ENCODE data around the gene CCNJL. TPM values are rescaled to one million over a fixed set of nuclear protein-coding genes. Genes with fewer than 3 reads are reported as not detected.
A peak's percentile ranks its signal among the peaks of the same experiment; 100 is the strongest.

The CCNJL gene
- total RNA-seq, 3 donors from 2014 or later = 8.7 to 32.7 (median 25.0) TPM

GRCh38 chr5:160272889-160273288 lies 39.5 kb downstream of the CCNJL start:
- DNase-seq (no peak), ATAC-seq (peak; percentile 52)
- intact Hi-C loops (cut with DNase I, micrococcal nuclease) = no loop called here
- Histone ChIP-seq H3K4me1 (ENCODE audit: low read depth) (peaks cover 38% of the 10 kb centered on the region), H3K4me3 (no peak overlapping the region), H3K9me3 (no peaks in the 10 kb centered on the region), H3K36me3 (ENCODE audit: low read depth) (no peaks in the 10 kb centered on the region)
- no peak for TF ChIP-seq CTCF (IDR thresholded peaks at IDR 0.05)

- Histone ChIP-seq H3K36me3 (ENCODE audit: low read depth) (no peaks in the 10 kb centered on the region), H3K4me1 (ENCODE audit: low read depth) (peaks cover 38% of the 10 kb centered on the region), H3K4me3 (no peak overlapping the region), H3K9me3 (no peaks in the 10 kb centered on the region)
- TF ChIP-seq CTCF (IDR thresholded peaks at IDR 0.05) = no peak
- intact Hi-C loops (cut with DNase I, micrococcal nuclease) = no loop called here
- ATAC-seq = peak; percentile 63
- peak in 1 of 3 donors; percentile 51 for DNase-seq
Observed at GRCh38 chr5:160272264-160272663, 40.1 kb downstream of the CCNJL start.

- intact Hi-C loops (cut with DNase I, micrococcal nuclease) = no loop called here
- Histone ChIP-seq H3K4me1 (ENCODE audit: low read depth) (peaks cover 42% of the 10 kb centered on the region), H3K36me3 (ENCODE audit: low read depth) (no peaks in the 10 kb centered on the region), H3K4me3 (no peak overlapping the region), H3K9me3 (no peaks in the 10 kb centered on the region)
- no peak for TF ChIP-seq CTCF (IDR thresholded peaks at IDR 0.05)
- DNase-seq = no peak
- peak; percentile 11 for ATAC-seq
Observed at GRCh38 chr5:160271836-160272235, 40.5 kb downstream of the CCNJL start.

GRCh38 chr5:160271396-160271795 lies 41.0 kb downstream of the CCNJL start:
- intact Hi-C loops (cut with DNase I, micrococcal nuclease) = no loop called here
- ATAC-seq (peak; percentile 86), DNase-seq (peak in 2 of 3 donors; percentile 65 to 77)

GRCh38 chr5:160270704-160271103 lies 41.7 kb downstream of the CCNJL start:
- Histone ChIP-seq H3K36me3 (ENCODE audit: low read depth) (no peaks in the 10 kb centered on the region), H3K9me3 (no peaks in the 10 kb centered on the region), H3K4me3 (no peak overlapping the region), H3K4me1 (ENCODE audit: low read depth) (peaks cover 46% of the 10 kb centered on the region)
- intact Hi-C loops (cut with DNase I, micrococcal nuclease) = no loop called here
- ATAC-seq = no peak
- no peak for TF ChIP-seq CTCF (IDR thresholded peaks at IDR 0.05)
- DNase-seq = no peak

More at GRCh38 chr5:160271396-160271795, 41.0 kb downstream of the CCNJL start:
- Histone ChIP-seq H3K9me3 (no peaks in the 10 kb centered on the region), H3K4me3 (no peak overlapping the region), H3K4me1 (ENCODE audit: low read depth) (peaks cover 44% of the 10 kb centered on the region), H3K36me3 (ENCODE audit: low read depth) (no peaks in the 10 kb centered on the region)
- TF ChIP-seq CTCF (IDR thresholded peaks at IDR 0.05) = no peak

- ATAC-seq = peak; percentile 37
- no peak for TF ChIP-seq CTCF (IDR thresholded peaks at IDR 0.05)
- intact Hi-C loops (cut with DNase I, micrococcal nuclease) = no loop called here
- Histone ChIP-seq H3K36me3 (ENCODE audit: low read depth) (no peaks in the 10 kb centered on the region), H3K9me3 (no peaks in the 10 kb centered on the region), H3K4me3 (no peak overlapping the region), H3K4me1 (ENCODE audit: low read depth) (peaks cover 46% of the 10 kb centered on the region)
- peak; percentile 73 to 81 (median 76) for DNase-seq
Observed at GRCh38 chr5:160269017-160269416, 43.3 kb downstream of the CCNJL start.
